OCI-LY1 (cell line): ENCODE data around the gene KSR1.

Experiments
- H2AFZ ChIP-seq: fragments of 200-600 bp; sonication (generic), shearing (Covaris generic); 2 replicates; pipeline ENCODE4 v1.6.0; 2014; ENCODE audit warnings: antibody characterized with exemption, mild to moderate bottlenecking, low read length
- H3F3A ChIP-seq: fragments of 200-600 bp; sonication (generic), shearing (Covaris generic); 2 replicates; pipeline ENCODE4 v1.6.0; 2014; ENCODE audit warnings: mild to moderate bottlenecking, antibody characterized with exemption, low read length, moderate library complexity; ENCODE audit not compliant: insufficient read depth
- H3K27ac ChIP-seq: fragments of 200-600 bp; sonication (generic); 2 replicates; pipeline ENCODE4 v1.5.1; 2014; ENCODE audit warnings: low read length, mixed run types, mild to moderate bottlenecking, low read depth; ENCODE audit not compliant: poor library complexity, severe bottlenecking
- H3K27me3 ChIP-seq: fragments of 200-600 bp; sonication (generic); 2 replicates; pipeline ENCODE4 v1.6.0; 2014; ENCODE audit warnings: antibody characterized with exemption, mild to moderate bottlenecking, low read length, moderate library complexity; ENCODE audit not compliant: insufficient read depth
- H3K36me3 ChIP-seq: fragments of 200-600 bp; sonication (generic); 2 replicates; pipeline ENCODE4 v1.6.1; 2014; ENCODE audit warnings: mild to moderate bottlenecking, antibody characterized with exemption, low read length, moderate library complexity, mixed read lengths; ENCODE audit not compliant: insufficient read depth
- H3K4me1 ChIP-seq: fragments of 200-600 bp; sonication (generic); 2 replicates; pipeline ENCODE4 v1.5.1; 2014; ENCODE audit warnings: mild to moderate bottlenecking, low read length, moderate library complexity; ENCODE audit not compliant: insufficient read depth, severe bottlenecking
- H3K4me2 ChIP-seq: fragments of 200-600 bp; sonication (generic), shearing (Covaris generic); 2 replicates; pipeline ENCODE4 v1.6.1; 2014; ENCODE audit warnings: low read length
- H3K4me3 ChIP-seq: fragments of 200-600 bp; sonication (generic); 2 replicates; pipeline ENCODE4 v1.5.1; 2014; ENCODE audit warnings: low read length, low read depth, mild to moderate bottlenecking, mixed read lengths; ENCODE audit not compliant: poor library complexity, severe bottlenecking
- H3K79me2 ChIP-seq: fragments of 200-600 bp; shearing (Covaris generic); 2 replicates; pipeline ENCODE4 v1.6.1; 2016; ENCODE audit warnings: mixed run types, low read length, mixed read lengths; ENCODE audit not compliant: insufficient read depth
- H3K9ac ChIP-seq: fragments of 200-600 bp; sonication (generic), shearing (Covaris generic); 2 replicates; pipeline ENCODE4 v1.6.1; 2014; ENCODE audit warnings: mild to moderate bottlenecking, low read length, mixed read lengths
- H3K9me2 ChIP-seq: fragments of 200-600 bp; sonication (generic), shearing (Covaris generic); 2 replicates; pipeline ENCODE4 v1.6.1; 2014; ENCODE audit warnings: low read depth, mild to moderate bottlenecking, low read length, mixed read lengths
- H3K9me3 ChIP-seq: fragments of 200-600 bp; shearing (Covaris generic); 2 replicates; pipeline ENCODE4 v1.6.1; 2014; ENCODE audit warnings: low read length, mixed read lengths
- H4K20me1 ChIP-seq: fragments of 200-600 bp; sonication (generic), shearing (Covaris generic); 2 replicates; pipeline ENCODE4 v1.6.0; 2016; ENCODE audit warnings: mild to moderate bottlenecking, low read length; ENCODE audit not compliant: insufficient read depth
- CTCF ChIP-seq: fragments of 200-600 bp; sonication (generic), shearing (Covaris generic); IDR thresholded peaks from 2 replicates; pipeline ENCODE4 v1.5.1; 2017; ENCODE audit warnings: mild to moderate bottlenecking, antibody characterized with exemption, low read length, moderate library complexity, mixed read lengths
- EZH2 ChIP-seq: fragments of 200-600 bp; sonication (generic), shearing (Covaris generic); IDR thresholded peaks from 2 replicates; pipeline ENCODE4 v1.8.0; 2017; ENCODE audit warnings: borderline replicate concordance, mixed run types, mild to moderate bottlenecking, antibody characterized with exemption, low read length, moderate library complexity, mixed read lengths

KSR1 gene

DNA sequence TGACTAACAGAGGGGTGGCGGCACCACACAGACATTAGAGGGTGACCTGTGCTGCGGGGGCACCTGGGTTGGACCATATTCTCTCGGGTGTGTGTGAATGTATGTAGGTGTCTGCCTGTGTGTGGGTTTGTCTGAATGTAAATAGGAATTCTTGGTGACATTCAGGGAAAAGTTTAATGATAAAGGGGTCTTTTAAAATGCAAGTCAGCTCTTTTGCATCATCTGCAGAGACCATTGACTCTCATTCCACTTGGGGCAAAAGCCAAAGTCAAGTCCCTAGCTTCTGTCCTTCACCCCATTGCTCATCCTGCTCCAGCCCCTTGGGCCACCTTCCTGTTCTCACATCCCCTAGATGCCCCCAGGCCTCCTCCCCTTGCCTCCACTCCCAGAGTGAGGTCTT is 23.6 kb downstream of the KSR1 start:
- Histone ChIP-seq H2AFZ (no peak overlapping the region), H3K4me1 (no peaks in the 10 kb centered on the region), H3K4me2 (no peak overlapping the region), H3K79me2 (no peaks in the 10 kb centered on the region), H3F3A (no peaks in the 10 kb centered on the region), H3K27me3 (no peaks in the 10 kb centered on the region), H3K27ac (no peak overlapping the region), H3K4me3 (no peak overlapping the region), H3K36me3 (no peaks in the 10 kb centered on the region), H3K9me3 (no peaks in the 10 kb centered on the region), H4K20me1 (no peaks in the 10 kb centered on the region), H3K9me2 (no peaks in the 10 kb centered on the region), H3K9ac (no peak overlapping the region)
- TF ChIP-seq CTCF, result no peak
- TF ChIP-seq EZH2, result no peak

- Histone ChIP-seq H2AFZ (no peak overlapping the region), H3K27me3 (no peaks in the 10 kb centered on the region), H3K4me3 (no peak overlapping the region), H3K4me1 (no peaks in the 10 kb centered on the region), H3K79me2 (no peaks in the 10 kb centered on the region), H3K9me3 (no peaks in the 10 kb centered on the region), H4K20me1 (no peaks in the 10 kb centered on the region), H3K4me2 (no peak overlapping the region), H3K27ac (no peak overlapping the region), H3K9me2 (no peaks in the 10 kb centered on the region), H3K36me3 (no peaks in the 10 kb centered on the region), H3F3A (no peaks in the 10 kb centered on the region), H3K9ac (no peak overlapping the region)
- TF ChIP-seq CTCF, result no peak
- no peak for TF ChIP-seq EZH2
These were observed 24.5 kb downstream of the KSR1 start for GRCh38 chr17:27480699-27481098.

DNA sequence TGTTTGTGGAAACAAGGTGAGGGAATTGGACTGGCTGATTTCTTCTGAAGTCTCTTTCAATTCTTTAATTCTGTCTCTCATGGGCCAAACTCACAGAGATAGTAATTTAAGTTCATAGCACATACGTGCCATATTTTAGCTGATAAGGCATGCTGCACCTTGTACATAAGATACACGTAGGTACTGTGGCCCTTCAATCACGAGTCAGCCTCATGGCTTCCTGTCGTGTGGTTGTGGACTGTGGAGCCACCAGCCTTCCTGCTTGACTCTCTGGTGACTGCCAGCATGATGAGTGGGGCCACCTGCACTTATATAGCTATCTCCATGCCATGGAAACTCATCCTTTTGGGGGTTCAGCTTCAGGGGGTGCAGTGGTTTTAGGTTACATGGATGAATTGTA is 25.1 kb downstream of the KSR1 start:
- H3K4me1 ChIP-seq, result no peaks in the 10 kb centered on the region
- no peaks in the 10 kb centered on the region for H3F3A ChIP-seq
- H3K9ac ChIP-seq, result no peak overlapping the region
- no peaks in the 10 kb centered on the region for H4K20me1 ChIP-seq
- no peaks in the 10 kb centered on the region for H3K9me3 ChIP-seq
- no peak overlapping the region for H3K4me2 ChIP-seq
- H3K36me3 ChIP-seq, result no peaks in the 10 kb centered on the region
- H3K27me3 ChIP-seq, result 0 out of 2 replicates have a peak, but pooled peaks cover 6% of the 10 kb centered on the region
- no peak overlapping the region for H3K4me3 ChIP-seq
- H3K79me2 ChIP-seq, result no peaks in the 10 kb centered on the region
- no peak overlapping the region for H3K27ac ChIP-seq
- no peaks in the 10 kb centered on the region for H3K9me2 ChIP-seq
- no peak for TF ChIP-seq CTCF
- no peak for TF ChIP-seq EZH2
- H2AFZ ChIP-seq, result no peak overlapping the region
